ENCODE data around the gene PPARGC1A. TPM values are rescaled to one million over a fixed set of nuclear protein-coding genes. Genes with fewer than 3 reads are reported as not detected.

The PPARGC1A gene
- total and polyA plus RNA-seq, 8 donors, result 3.8 to 9.2 (median 5.1) TPM

DNA sequence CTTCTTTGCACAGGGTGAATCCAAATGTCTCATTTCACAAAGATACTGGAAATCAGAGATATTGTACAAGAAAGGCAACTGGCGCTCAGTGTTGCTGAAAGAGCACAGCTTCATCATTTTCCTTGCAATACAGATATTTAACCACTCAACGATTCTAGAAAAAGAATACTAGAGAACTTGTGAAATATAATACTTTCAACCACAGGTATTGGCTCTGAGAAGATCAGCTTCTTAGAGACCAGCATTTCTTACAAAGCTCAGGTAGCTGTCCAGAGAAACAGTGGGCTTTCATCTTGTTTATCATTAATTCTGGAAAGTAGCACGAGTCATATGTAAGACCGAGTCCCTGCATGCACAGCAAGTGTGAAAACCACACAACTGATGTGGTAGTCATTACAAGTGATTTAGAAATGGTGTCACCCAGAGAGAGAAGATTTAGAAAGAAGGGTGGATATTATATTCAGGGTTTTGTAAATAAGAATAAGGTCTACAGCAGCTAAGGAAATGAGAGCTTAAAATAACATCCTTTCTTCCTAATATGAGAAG lies 7.8 kb upstream of the PPARGC1A start:
- Histone ChIP-seq H3K9me3 (no peaks in the 10 kb centered on the region), H3K36me3 (no peaks in the 10 kb centered on the region), H3K4me1 (no peaks in the 10 kb centered on the region), H3K4me3 (no peak overlapping the region), H3K27me3 (no peaks in the 10 kb centered on the region), H3K27ac (no peak overlapping the region)
- DNase-seq (no peak), ATAC-seq (no peak)
- no peak for TF ChIP-seq CTCF (IDR thresholded peaks at IDR 0.05)
- intact Hi-C loops (cut with DNase I), result no loop called here

- no peak for ATAC-seq
Observed at GRCh38 chr4:23894021-23894420, 4.2 kb upstream of the PPARGC1A start.

DNA sequence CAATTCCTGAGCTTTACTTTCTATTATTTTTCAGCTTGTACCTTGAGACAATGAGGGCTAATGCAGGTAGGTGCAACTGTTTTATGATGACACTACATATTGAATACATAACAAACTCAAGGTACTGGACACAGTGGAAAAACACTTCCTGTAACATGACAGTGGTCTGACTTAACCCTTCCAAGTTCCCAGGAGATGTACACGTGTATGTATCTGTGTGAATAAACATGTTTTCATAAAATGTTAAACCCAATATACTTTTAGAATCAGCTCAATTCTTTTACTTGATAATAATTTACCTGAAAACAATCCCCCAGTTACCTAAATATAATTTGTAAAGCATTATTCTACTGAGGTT lies 1.2 kb upstream of the PPARGC1A start:
- intact Hi-C loops (cut with DNase I), result no loop called here
- H3K4me1 ChIP-seq, result no peaks in the 10 kb centered on the region
- H3K27me3 ChIP-seq, result peaks cover 0 to 3% of the 10 kb centered on the region in 2 donors
- DNase-seq (no peak), ATAC-seq (no peak)
- no peaks in the 10 kb centered on the region for H3K36me3 ChIP-seq
- H3K27ac ChIP-seq, result no peak overlapping the region
- no peak for TF ChIP-seq CTCF (IDR thresholded peaks at IDR 0.05)
- peak overlapping the region in 1 of 2 donors; percentile 37 for H3K4me3 ChIP-seq
- no peaks in the 10 kb centered on the region for H3K9me3 ChIP-seq

More at GRCh38 chr4:23894021-23894420, 4.2 kb upstream of the PPARGC1A start:
- Histone ChIP-seq H3K9me3 (no peaks in the 10 kb centered on the region), H3K27me3 (peaks cover 0 to 3% of the 10 kb centered on the region in 2 donors), H3K4me1 (no peaks in the 10 kb centered on the region), H3K36me3 (no peaks in the 10 kb centered on the region), H3K27ac (no peak overlapping the region), H3K4me3 (no peak overlapping the region)
- no peak for TF ChIP-seq CTCF (IDR thresholded peaks at IDR 0.05)
- intact Hi-C loops (cut with DNase I), result no loop called here
- no peak for DNase-seq

- ATAC-seq (peak; percentile 18), DNase-seq (peak in 1 of 4 donors; percentile 13)
- intact Hi-C loops (cut with DNase I), result no loop called here
- Histone ChIP-seq H3K27ac (peak overlapping the region; percentile 62 to 82), H3K27me3 (peaks cover 0 to 3% of the 10 kb centered on the region in 2 donors), H3K36me3 (no peaks in the 10 kb centered on the region), H3K4me1 (no peaks in the 10 kb centered on the region), H3K9me3 (no peaks in the 10 kb centered on the region), H3K4me3 (peak overlapping the region; percentile 37 to 39)
- no peak for TF ChIP-seq CTCF (IDR thresholded peaks at IDR 0.05)
Observed at GRCh38 chr4:23890369-23891063, 669 bp upstream of the PPARGC1A start.

GRCh38 chr4:23889391-23889790 lies 456 bp downstream of the PPARGC1A start:
- no peak for ATAC-seq
- no peak for TF ChIP-seq CTCF (IDR thresholded peaks at IDR 0.05)
- intact Hi-C loops (cut with DNase I), result no loop called here
- Histone ChIP-seq H3K36me3 (no peaks in the 10 kb centered on the region), H3K27ac (peak overlapping the region; percentile 62 to 82), H3K27me3 (peaks cover 0 to 3% of the 10 kb centered on the region in 2 donors), H3K4me3 (peak overlapping the region; percentile 37 to 39), H3K9me3 (no peaks in the 10 kb centered on the region), H3K4me1 (no peaks in the 10 kb centered on the region)
- DNase-seq, result peak in 1 of 4 donors; percentile 16
